ENCODE results near the gene PRPF6. TPM values are rescaled to one million over a fixed set of nuclear protein-coding genes. Genes with fewer than 3 reads are reported as not detected.

Gene PRPF6
- total and polyA plus RNA-seq, 2 of the 13 experiments (the other 11 are each of a cell fraction or from before 2014, with no cell fraction given): 63.7 to 101 TPM

GRCh38 chr20:64052987-64053840 lies 72.3 kb downstream of the PRPF6 start (continued):
- TF ChIP-seq ATF7 (IDR thresholded peaks at IDR 0.05): no peak
- peak; percentile 89 for TF ChIP-seq ATF7 (CRISPR knock-in tag; IDR thresholded peaks at IDR 0.05)
- TF ChIP-seq, protein P1, sequence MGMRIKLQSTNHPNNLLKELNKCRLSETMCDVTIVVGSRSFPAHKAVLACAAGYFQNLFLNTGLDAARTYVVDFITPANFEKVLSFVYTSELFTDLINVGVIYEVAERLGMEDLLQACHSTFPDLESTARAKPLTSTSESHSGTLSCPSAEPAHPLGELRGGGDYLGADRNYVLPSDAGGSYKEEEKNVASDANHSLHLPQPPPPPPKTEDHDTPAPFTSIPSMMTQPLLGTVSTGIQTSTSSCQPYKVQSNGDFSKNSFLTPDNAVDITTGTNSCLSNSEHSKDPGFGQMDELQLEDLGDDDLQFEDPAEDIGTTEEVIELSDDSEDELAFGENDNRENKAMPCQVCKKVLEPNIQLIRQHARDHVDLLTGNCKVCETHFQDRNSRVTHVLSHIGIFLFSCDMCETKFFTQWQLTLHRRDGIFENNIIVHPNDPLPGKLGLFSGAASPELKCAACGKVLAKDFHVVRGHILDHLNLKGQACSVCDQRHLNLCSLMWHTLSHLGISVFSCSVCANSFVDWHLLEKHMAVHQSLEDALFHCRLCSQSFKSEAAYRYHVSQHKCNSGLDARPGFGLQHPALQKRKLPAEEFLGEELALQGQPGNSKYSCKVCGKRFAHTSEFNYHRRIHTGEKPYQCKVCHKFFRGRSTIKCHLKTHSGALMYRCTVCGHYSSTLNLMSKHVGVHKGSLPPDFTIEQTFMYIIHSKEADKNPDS (CRISPR knock-in tag; IDR thresholded peaks at IDR 0.05): no peak
- TF ChIP-seq NR2F2 (IDR thresholded peaks at IDR 0.05; ENCODE audit: borderline replicate concordance, low read depth): no peak
- no peak for TF ChIP-seq ZBTB7A (CRISPR knock-in tag; IDR thresholded peaks at IDR 0.05)
- no peak for TF ChIP-seq ZNF577 (CRISPR knock-in tag; IDR thresholded peaks at IDR 0.05; ENCODE audit: borderline replicate concordance, low read depth)
- TF ChIP-seq, protein P2, sequence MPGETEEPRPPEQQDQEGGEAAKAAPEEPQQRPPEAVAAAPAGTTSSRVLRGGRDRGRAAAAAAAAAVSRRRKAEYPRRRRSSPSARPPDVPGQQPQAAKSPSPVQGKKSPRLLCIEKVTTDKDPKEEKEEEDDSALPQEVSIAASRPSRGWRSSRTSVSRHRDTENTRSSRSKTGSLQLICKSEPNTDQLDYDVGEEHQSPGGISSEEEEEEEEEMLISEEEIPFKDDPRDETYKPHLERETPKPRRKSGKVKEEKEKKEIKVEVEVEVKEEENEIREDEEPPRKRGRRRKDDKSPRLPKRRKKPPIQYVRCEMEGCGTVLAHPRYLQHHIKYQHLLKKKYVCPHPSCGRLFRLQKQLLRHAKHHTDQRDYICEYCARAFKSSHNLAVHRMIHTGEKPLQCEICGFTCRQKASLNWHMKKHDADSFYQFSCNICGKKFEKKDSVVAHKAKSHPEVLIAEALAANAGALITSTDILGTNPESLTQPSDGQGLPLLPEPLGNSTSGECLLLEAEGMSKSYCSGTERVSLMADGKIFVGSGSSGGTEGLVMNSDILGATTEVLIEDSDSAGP (CRISPR knock-in tag; IDR thresholded peaks at IDR 0.05; ENCODE audit: borderline replicate concordance): peak; percentile 41; the same call in 1 of the 2 replicates
- no peak for TF ChIP-seq NPAS2 (CRISPR knock-in tag; IDR thresholded peaks at IDR 0.05; ENCODE audit: borderline replicate concordance)
- TF ChIP-seq MXD4 (CRISPR knock-in tag; IDR thresholded peaks at IDR 0.05): peak; percentile 93
- TF ChIP-seq GABPA (IDR thresholded peaks at IDR 0.05; ENCODE audit: low read depth, low read length): no peak
- no peak for TF ChIP-seq GABPA (CRISPR knock-in tag; IDR thresholded peaks at IDR 0.05; ENCODE audit: low read depth)
- TF ChIP-seq SMAD9 (CRISPR knock-in tag; IDR thresholded peaks at IDR 0.05): no peak
- 0 out of 2 replicates have a peak, but pooled peaks have one; percentile 25 for TF ChIP-seq ESRRA (CRISPR knock-in tag; IDR thresholded peaks at IDR 0.05; ENCODE audit: low read depth)
- no peak for TF ChIP-seq HNF1A (IDR thresholded peaks at IDR 0.05; ENCODE audit: low read depth)
- no peak for TF ChIP-seq HNF1A (CRISPR knock-in tag; IDR thresholded peaks at IDR 0.05; ENCODE audit: borderline replicate concordance)
- no peak for TF ChIP-seq ZNF788 (CRISPR knock-in tag; IDR thresholded peaks at IDR 0.05; ENCODE audit: borderline replicate concordance)
- TF ChIP-seq DRAP1 (CRISPR knock-in tag; IDR thresholded peaks at IDR 0.05): peak; percentile 59
- TF ChIP-seq RFXAP (CRISPR knock-in tag; IDR thresholded peaks at IDR 0.05; ENCODE audit: borderline replicate concordance): no peak
- peak; percentile 49; the same call in 1 of the 2 replicates for TF ChIP-seq SSRP1 (CRISPR knock-in tag; IDR thresholded peaks at IDR 0.05)
- TF ChIP-seq ZNF672 (CRISPR knock-in tag; IDR thresholded peaks at IDR 0.05): peak; percentile 34; the same call in 1 of the 2 replicates
- no peak for TF ChIP-seq ZNF564 (CRISPR knock-in tag; IDR thresholded peaks at IDR 0.05)
- TF ChIP-seq ZNF549 (CRISPR knock-in tag; IDR thresholded peaks at IDR 0.05): no peak
- TF ChIP-seq ZNF530 (CRISPR knock-in tag; IDR thresholded peaks at IDR 0.05; ENCODE audit: low read depth): no peak

All from HepG2 (cell line).